NB4 (cell line): ENCODE data around the gene TRRAP.

Source experiments
- POLR2A ChIP-seq: IDR thresholded peaks from 2 replicates; pipeline ENCODE4 v1.6.1; 2011; ENCODE audit warnings: mild to moderate bottlenecking; ENCODE audit not compliant: insufficient read length; ENCODE audit errors: extremely low read depth
- TF ChIP-seq, protein P1 (sequence below): IDR thresholded peaks from one replicate; pipeline ENCODE4 v1.5.1; 2012; ENCODE audit warnings: low read depth, low read length

DNA sequence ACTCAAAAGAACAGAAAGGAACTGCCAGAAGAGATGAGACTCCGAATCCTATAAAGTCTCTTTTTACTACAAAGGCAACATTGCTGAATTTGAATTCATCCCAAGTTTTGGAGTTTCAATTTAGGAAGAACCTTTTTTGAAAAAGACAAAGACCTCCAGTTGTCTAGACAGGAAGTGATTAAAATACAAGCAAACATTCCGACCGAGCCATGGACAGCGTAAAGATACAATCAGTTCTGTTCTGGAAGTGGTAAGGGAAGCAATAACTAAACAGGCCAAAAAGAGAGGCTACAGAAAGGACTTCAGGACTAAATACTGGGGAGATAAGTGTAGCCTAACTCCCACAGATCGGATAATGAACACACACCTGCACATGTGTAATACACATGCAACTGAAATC lies 164.6 kb downstream of the TRRAP start:
- TF ChIP-seq, protein P1, sequence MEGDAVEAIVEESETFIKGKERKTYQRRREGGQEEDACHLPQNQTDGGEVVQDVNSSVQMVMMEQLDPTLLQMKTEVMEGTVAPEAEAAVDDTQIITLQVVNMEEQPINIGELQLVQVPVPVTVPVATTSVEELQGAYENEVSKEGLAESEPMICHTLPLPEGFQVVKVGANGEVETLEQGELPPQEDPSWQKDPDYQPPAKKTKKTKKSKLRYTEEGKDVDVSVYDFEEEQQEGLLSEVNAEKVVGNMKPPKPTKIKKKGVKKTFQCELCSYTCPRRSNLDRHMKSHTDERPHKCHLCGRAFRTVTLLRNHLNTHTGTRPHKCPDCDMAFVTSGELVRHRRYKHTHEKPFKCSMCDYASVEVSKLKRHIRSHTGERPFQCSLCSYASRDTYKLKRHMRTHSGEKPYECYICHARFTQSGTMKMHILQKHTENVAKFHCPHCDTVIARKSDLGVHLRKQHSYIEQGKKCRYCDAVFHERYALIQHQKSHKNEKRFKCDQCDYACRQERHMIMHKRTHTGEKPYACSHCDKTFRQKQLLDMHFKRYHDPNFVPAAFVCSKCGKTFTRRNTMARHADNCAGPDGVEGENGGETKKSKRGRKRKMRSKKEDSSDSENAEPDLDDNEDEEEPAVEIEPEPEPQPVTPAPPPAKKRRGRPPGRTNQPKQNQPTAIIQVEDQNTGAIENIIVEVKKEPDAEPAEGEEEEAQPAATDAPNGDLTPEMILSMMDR, result no peak
- no peak for TF ChIP-seq POLR2A
